GM12878 (cell line): ENCODE measurements around the gene YKT6. TPM values are rescaled to one million over a fixed set of nuclear protein-coding genes. Genes with fewer than 3 reads are reported as not detected.

Source experiments
- ATAC-seq: fragments of 200-7000 bp; cut with Tn5 transposase; 3 replicates; pipeline ENCODE4 v1.9.1; 2020; ENCODE audit warnings: mild to moderate bottlenecking, moderate library complexity
- BruUV-seq: library from RNA; stranded (reverse); fragments of 400-500 nt; replicated peaks from 2 replicates; lab custom pipeline; 2021; lab: Mats Ljungman, UMichigan
- CTCF ChIA-PET: fragments of 300-600 bp; sonication (Branson Sonifier 250); formaldehyde crosslinking; extraction: SDS; loops from one replicate; lab custom pipeline; 2021; ENCODE audit warnings: inconsistent platforms; lab: Yijun Ruan, JAX
- POLR2A ChIA-PET: fragments of 350-600 bp; formaldehyde crosslinking; extraction: SDS; loops from one replicate; lab custom pipeline; 2021; ENCODE audit warnings: inconsistent platforms; lab: Charles Lee
- RAD21 ChIA-PET: fragments of 300-600 bp; sonication (Branson Sonifier 250); formaldehyde crosslinking; loops from one replicate; lab custom pipeline; 2023; ENCODE audit warnings: antibody characterized with exemption; ENCODE audit not compliant: unreplicated experiment; lab: Charles Lee
- SMC1A ChIA-PET: fragments of 300-600 bp; sonication (Branson Sonifier 250); formaldehyde crosslinking; loops from one replicate; lab custom pipeline; 2023; ENCODE audit not compliant: unreplicated experiment, uncharacterized antibody; lab: Charles Lee
- DNase-seq: peaks from one replicate; pipeline ENCODE4 v3.0.0-alpha.2; 2011; ENCODE audit warnings: low read depth, low spot score
- FAIRE-seq: peaks from 3 replicates; lab custom pipeline; 2011; peaks lifted over from hg19 to GRCh38; lab: Jason Lieb, UNC
- H2AFZ ChIP-seq: 2 replicates; pipeline ENCODE4 v1.6.0; 2011; ENCODE audit warnings: low read depth, low read length, control low read depth; ENCODE audit not compliant: control insufficient read depth
- H3K27ac ChIP-seq: 2 replicates; pipeline ENCODE4 v1.5.1; 2011; ENCODE audit warnings: control low read depth; ENCODE audit not compliant: control insufficient read depth, insufficient read depth
- H3K27me3 ChIP-seq, 2 experiments: replicated peaks in 1 of 2; 2 replicates each; pipeline versions ENCODE4 v1.6.0 to v1.6.1; 2011; ENCODE audit warnings: low read length in 1 of 2; ENCODE audit not compliant: control insufficient read depth in 2 of 2, insufficient read depth in 2 of 2
- H3K36me3 ChIP-seq, 2 experiments: 2 replicates each; pipeline ENCODE4 v1.5.1; 2011; ENCODE audit warnings: low read length in 1 of 2; ENCODE audit not compliant: control insufficient read depth in 2 of 2, insufficient read depth in 2 of 2
- H3K4me1 ChIP-seq: 2 replicates; pipeline ENCODE4 v1.6.1; 2011; ENCODE audit warnings: mild to moderate bottlenecking, low read length, moderate library complexity, mixed read lengths; ENCODE audit not compliant: control insufficient read depth, insufficient read depth
- H3K4me2 ChIP-seq: 2 replicates; pipeline ENCODE4 v1.6.0; 2011; ENCODE audit warnings: control low read depth; ENCODE audit not compliant: control insufficient read depth, insufficient read depth
- H3K4me3 ChIP-seq: fragments of 200-600 bp; sonication (generic); 2 replicates; pipeline ENCODE4 v1.5.1; 2016
- H3K79me2 ChIP-seq: 2 replicates; pipeline ENCODE4 v1.6.0; 2011; ENCODE audit warnings: low read length; ENCODE audit not compliant: control insufficient read depth, insufficient read depth
- H3K9ac ChIP-seq: 2 replicates; pipeline ENCODE4 v1.8.0; 2011; ENCODE audit warnings: low read length, control low read depth, mixed read lengths; ENCODE audit not compliant: control insufficient read depth, insufficient read depth
- H3K9me3 ChIP-seq: replicated peaks from 3 replicates; pipeline ENCODE4 v1.5.1; 2011; ENCODE audit warnings: mild to moderate bottlenecking, low read length; ENCODE audit not compliant: control insufficient read depth, insufficient read depth
- H4K20me1 ChIP-seq: 2 replicates; pipeline ENCODE4 v1.6.0; 2011; ENCODE audit not compliant: control insufficient read depth, insufficient read depth
- BRCA1 ChIP-seq: IDR thresholded peaks from 2 replicates; pipeline ENCODE4 v1.6.1; 2011; ENCODE audit warnings: low read depth, low read length, improper control_type of control experiment
- CBX3 ChIP-seq: fragments of 200-600 bp; sonication (generic); IDR thresholded peaks from 2 replicates; pipeline ENCODE4 v1.6.1; 2016; ENCODE audit warnings: low read depth, borderline replicate concordance
- CREB1 ChIP-seq: IDR thresholded peaks from 2 replicates; pipeline ENCODE4 v1.6.1; 2012; ENCODE audit warnings: low read depth, mild to moderate bottlenecking, inconsistent platforms
- FOXK2 ChIP-seq: fragments of 450-650 bp; IDR thresholded peaks from 2 replicates; pipeline ENCODE4 v1.6.1; 2017; ENCODE audit warnings: mild to moderate bottlenecking, moderate library complexity
- MEF2A ChIP-seq: IDR thresholded peaks from 2 replicates; pipeline ENCODE4 v1.6.1; 2011; ENCODE audit warnings: low read depth, mild to moderate bottlenecking, low read length, moderate library complexity; ENCODE audit not compliant: insufficient read depth
- MYB ChIP-seq: fragments of 150-350 bp; IDR thresholded peaks from 2 replicates; pipeline ENCODE4 v1.6.1; 2014; ENCODE audit warnings: mild to moderate bottlenecking, low read depth, low read length, borderline replicate concordance
- NFXL1 ChIP-seq: fragments of 450-650 bp; IDR thresholded peaks from 2 replicates; pipeline ENCODE4 v1.6.1; 2017; ENCODE audit warnings: antibody characterized with exemption, mild to moderate bottlenecking, borderline replicate concordance
- POLR2A ChIP-seq: IDR thresholded peaks from 2 replicates; pipeline ENCODE4 v1.6.1; 2011; ENCODE audit warnings: low read depth, mild to moderate bottlenecking, low read length
- SREBF1 ChIP-seq: IDR thresholded peaks from 2 replicates; pipeline ENCODE4 v1.6.1; 2012; ENCODE audit warnings: mild to moderate bottlenecking, low read length
- USF2 ChIP-seq: IDR thresholded peaks from 2 replicates; pipeline ENCODE4 v1.6.1; 2011; ENCODE audit warnings: low read depth, low read length, improper control_type of control experiment, borderline replicate concordance
- WGBS: methylation state at CpG from one replicate; pipeline ENCODE4 v1.1.6; 2016; ENCODE audit warnings: low lambda C conversion rate; ENCODE audit not compliant: insufficient replicate concordance, insufficient coverage; ENCODE audit errors: missing lambda C conversion rate; 5-methylcytosine and 5-hydroxymethylcytosine counted together
- in situ Hi-C: fragments of 300-500 bp; cut with MboI; formaldehyde crosslinking; loops from 9 replicates; pipeline ENCODE4 v1.14.3; 2018; ENCODE audit warnings: mixed read lengths
- intact Hi-C: fragments of 100-400 bp; cut with micrococcal nuclease; formaldehyde crosslinking; loops from one replicate; pipeline ENCODE4 v1.14.2; 2022; ENCODE audit not compliant: unreplicated experiment
- polyA plus RNA-seq, 11 experiments: library from polyadenylated mRNA; depleted of rRNA in 4 of 11; unstranded in 6 of 11; stranded (reverse) in 5 of 11; fragments of >200 nt; fragmentation: Nextera tagmentation in 4 of 11; fragmentation: Illumina TruSeq in 1 of 11; extraction: Ambion mirVana in 4 of 11; extraction: Trizol in 1 of 11; gene quantifications; 1 replicate in 1 of 11; 2 replicates in 10 of 11; pipeline versions ENCODE4 v1.2.1 to v1.2.3, GENCODE V29; 2011 to 2016; ENCODE audit warnings: inconsistent platforms in 2 of 11, missing spikeins in 2 of 11, low read depth in 1 of 11
- total RNA-seq, 4 experiments: library from RNA; depleted of rRNA in 3 of 4; stranded (reverse); fragments of >200 nt in 3 of 4; fragmentation: Illumina TruSeq in 1 of 4; extraction: Trizol in 1 of 4; gene quantifications; 2 replicates each; pipeline versions ENCODE4 v1.2.1 to v1.2.3, GENCODE V29; 2013 to 2021
- TF ChIP-seq, protein P1 (sequence below): fragments of 450-650 bp; IDR thresholded peaks from 2 replicates; pipeline ENCODE4 v1.6.1; 2017; ENCODE audit warnings: mild to moderate bottlenecking, moderate library complexity

YKT6 gene
- total and polyA plus RNA-seq, 10 of the 15 experiments (the other 5 are each of a cell fraction or from before 2014, with no cell fraction given): 1.7 to 95.2 (median 70.5) TPM

DNA sequence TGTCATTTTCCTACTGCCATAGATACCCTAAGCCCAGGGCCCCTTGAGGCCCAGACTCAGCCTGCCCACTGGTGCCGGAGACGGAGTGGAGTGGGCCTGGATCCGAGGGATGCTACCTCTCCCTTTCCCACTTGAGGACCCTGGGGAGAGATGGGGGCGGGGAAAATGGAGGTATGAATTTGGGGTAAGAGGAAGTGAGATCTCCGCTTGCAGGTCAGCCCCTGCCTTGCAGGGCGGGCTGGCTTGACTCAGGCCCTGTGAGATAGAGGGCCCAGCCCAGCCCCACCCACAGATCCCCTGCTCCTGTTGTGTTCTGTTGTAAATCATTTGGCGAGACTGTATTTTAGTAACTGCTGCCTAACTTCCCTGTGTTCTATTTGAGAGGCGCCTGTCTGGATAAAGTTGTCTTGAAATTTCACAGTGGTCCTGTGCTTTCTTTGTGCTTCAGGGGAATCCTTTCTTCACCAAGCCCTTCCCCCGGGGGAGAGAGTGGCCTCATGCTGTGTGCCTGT is 13.2 kb downstream of the YKT6 start (continued):
- no peak for TF ChIP-seq CBX3
- TF ChIP-seq MYB: no peak
- TF ChIP-seq SREBF1: no peak
- TF ChIP-seq BRCA1: no peak

DNA sequence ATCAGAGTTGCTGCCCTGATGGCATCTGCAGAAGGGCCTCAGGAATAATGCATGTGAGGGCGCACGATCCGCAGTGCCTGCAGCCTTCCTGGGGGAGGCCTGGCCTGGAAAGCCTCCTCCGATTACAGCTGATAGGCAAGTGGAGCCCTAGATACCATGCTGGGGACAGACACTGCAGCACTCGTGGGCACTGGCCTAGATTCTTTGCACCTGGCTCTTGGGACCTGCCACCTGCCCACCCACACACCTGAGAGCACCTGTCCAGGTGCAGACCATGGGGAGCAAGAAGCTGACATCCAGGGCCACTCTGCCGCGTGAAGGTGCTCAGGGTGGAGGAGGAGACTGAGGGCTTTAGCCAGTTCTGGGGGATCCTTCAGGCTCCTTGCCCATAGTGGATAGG is 14.8 kb downstream of the YKT6 start:
- intact Hi-C loops (no loop called here), in situ Hi-C loops (no loop called here)
- H4K20me1 ChIP-seq: no peaks in the 10 kb centered on the region; the same call in 1 of the 2 replicates
- TF ChIP-seq FOXK2: no peak
- TF ChIP-seq NFXL1: no peak
- TF ChIP-seq, protein P1, sequence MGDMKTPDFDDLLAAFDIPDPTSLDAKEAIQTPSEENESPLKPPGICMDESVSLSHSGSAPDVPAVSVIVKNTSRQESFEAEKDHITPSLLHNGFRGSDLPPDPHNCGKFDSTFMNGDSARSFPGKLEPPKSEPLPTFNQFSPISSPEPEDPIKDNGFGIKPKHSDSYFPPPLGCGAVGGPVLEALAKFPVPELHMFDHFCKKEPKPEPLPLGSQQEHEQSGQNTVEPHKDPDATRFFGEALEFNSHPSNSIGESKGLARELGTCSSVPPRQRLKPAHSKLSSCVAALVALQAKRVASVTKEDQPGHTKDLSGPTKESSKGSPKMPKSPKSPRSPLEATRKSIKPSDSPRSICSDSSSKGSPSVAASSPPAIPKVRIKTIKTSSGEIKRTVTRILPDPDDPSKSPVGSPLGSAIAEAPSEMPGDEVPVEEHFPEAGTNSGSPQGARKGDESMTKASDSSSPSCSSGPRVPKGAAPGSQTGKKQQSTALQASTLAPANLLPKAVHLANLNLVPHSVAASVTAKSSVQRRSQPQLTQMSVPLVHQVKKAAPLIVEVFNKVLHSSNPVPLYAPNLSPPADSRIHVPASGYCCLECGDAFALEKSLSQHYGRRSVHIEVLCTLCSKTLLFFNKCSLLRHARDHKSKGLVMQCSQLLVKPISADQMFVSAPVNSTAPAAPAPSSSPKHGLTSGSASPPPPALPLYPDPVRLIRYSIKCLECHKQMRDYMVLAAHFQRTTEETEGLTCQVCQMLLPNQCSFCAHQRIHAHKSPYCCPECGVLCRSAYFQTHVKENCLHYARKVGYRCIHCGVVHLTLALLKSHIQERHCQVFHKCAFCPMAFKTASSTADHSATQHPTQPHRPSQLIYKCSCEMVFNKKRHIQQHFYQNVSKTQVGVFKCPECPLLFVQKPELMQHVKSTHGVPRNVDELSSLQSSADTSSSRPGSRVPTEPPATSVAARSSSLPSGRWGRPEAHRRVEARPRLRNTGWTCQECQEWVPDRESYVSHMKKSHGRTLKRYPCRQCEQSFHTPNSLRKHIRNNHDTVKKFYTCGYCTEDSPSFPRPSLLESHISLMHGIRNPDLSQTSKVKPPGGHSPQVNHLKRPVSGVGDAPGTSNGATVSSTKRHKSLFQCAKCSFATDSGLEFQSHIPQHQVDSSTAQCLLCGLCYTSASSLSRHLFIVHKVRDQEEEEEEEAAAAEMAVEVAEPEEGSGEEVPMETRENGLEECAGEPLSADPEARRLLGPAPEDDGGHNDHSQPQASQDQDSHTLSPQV: no peak
- no peak for TF ChIP-seq CREB1
- TF ChIP-seq POLR2A: 0 out of 2 replicates have a peak, but pooled peaks have one; percentile 57
- no peak for TF ChIP-seq USF2
- TF ChIP-seq MEF2A: no peak
- no peaks in the 10 kb centered on the region for H3K9me3 ChIP-seq
- ChIA-PET RAD21 (no interaction called here), SMC1A (interaction anchor here (1.1 kb wide), 1 partner anchor 262 kb away, joined by 3 read pairs; no protein-coding TSS in a partner anchor), CTCF (interaction anchor here (1.4 kb wide), 1 partner anchor 22 kb away, joined by 5 read pairs; no protein-coding TSS in a partner anchor), POLR2A (no interaction called here)
- no peak overlapping the region for H3K4me2 ChIP-seq
- H3K27me3 ChIP-seq: no peaks in the 10 kb centered on the region
- no peak overlapping the region for H3K9ac ChIP-seq
- no peak overlapping the region for H3K4me3 ChIP-seq
- H3K4me1 ChIP-seq: peaks cover 7% of the 10 kb centered on the region
- no TSS peak for BruUV-seq
- FAIRE-seq: no peak
- ATAC-seq: no peak
- no peak overlapping the region for H3K27ac ChIP-seq
- WGBS: 84% methylated on average over 7 of the region's 7 CpGs
- no peaks in the 10 kb centered on the region for H3K79me2 ChIP-seq
- H2AFZ ChIP-seq: no peak overlapping the region
- no peak for DNase-seq
- peaks cover 10 to 12% of the 10 kb centered on the region in 2 experiments for H3K36me3 ChIP-seq
